Urothelium cell line (cell line): ENCODE results near the gene ZFP82.
A peak's percentile ranks its signal among the peaks of the same experiment; 100 is the strongest.

Experiments
- DNase-seq: peaks from one replicate; pipeline ENCODE4 v3.0.0; 2011; ENCODE audit warnings: low spot score, mixed read lengths
- FAIRE-seq: peaks from 2 replicates; lab custom pipeline; 2011; peaks lifted over from hg19 to GRCh38; lab: Jason Lieb, UNC

The ZFP82 gene

DNA sequence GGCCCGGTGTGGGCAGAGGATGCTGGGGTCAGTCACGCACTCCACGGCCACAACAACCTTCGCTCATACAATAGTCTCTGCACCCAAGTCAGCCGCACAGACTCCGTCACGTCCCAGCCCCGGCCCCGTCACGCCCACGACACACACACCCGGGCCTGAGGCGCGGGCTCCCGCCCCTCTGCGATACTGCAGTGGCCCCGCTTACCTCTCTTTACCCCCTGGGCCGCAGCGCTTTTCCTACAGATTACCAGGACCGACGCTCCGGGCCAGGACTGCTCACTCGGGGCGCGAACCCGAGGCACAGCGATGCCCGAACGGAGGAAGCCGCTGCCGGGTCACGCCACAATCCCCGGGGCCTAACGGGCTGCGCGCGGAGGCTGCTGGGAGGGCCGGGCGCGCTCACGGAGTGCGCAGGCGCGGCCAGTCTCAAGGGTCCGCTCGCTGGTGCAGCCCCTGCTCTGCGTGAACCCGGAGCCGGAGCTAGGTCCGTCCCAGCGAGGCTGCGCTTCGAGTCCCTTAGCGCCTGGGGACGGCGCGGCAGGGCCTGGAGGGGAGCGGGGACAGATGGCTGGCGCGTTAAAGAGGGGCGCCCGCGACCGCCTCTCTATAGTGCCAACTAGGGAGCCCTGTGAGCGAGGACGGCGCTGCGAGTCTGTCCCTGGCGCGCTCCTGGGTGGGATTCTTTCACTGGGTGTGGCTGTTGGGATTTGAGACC, at the start of gene ZFP82:
Gene ZFP82, minus strand, starts transcription at position 358 of the 715 bp plus-strand sequence. CDS start 8,855 bp downstream, outside the sequence.
- FAIRE-seq (no peak), DNase-seq (peak; percentile 57)

DNA sequence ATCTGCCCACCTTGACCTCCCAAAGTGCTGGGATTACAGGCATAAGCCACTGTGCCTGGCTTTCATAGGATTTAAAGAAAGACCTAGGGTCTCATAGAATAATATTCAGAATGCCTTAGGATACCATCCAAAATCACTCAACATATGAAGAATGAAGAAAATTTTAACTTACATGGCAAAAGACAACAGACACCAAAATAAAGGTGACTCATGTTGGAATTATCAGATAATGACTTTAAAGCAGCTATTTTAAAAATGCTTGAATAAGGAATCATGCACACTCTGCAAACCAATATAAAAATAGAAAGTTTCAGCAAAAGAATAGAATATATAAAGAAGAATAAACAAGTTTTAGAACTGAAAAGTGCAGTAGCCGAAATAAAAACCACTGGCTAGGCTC, 41.6 kb upstream of the ZFP82 start:
- no peak for FAIRE-seq
- no peak for DNase-seq

GRCh38 chr19:36456831-36457230, 38.4 kb upstream of the ZFP82 start:
- FAIRE-seq (no peak), DNase-seq (no peak)

GRCh38 chr19:36449059-36449670, 30.7 kb upstream of the ZFP82 start:
- FAIRE-seq (no peak), DNase-seq (peak; percentile 26)

- DNase-seq (no peak), FAIRE-seq (no peak)
These were observed 22.9 kb upstream of the ZFP82 start for GRCh38 chr19:36441339-36441738.

DNA sequence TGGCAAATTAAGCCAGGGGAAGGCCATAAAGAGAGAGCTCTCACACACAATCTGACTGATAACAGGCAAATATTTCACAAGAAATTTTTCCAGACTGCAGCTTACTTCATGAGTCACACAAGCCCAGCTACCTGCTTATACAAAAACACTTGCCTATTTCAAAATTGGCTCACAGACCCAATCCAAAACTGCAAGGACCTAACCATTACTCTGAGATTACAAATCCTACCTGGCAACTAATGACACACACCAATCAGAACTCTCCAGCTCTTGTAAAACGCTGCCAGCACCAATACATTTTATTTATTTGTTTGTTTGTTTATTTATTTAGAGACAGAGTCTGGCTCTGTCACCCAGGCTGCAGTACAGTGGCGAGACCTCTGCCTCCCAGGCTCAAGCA, 18.1 kb upstream of the ZFP82 start:
- DNase-seq (peak; percentile 31), FAIRE-seq (no peak)

- DNase-seq (no peak), FAIRE-seq (no peak)
These were observed 5.5 kb upstream of the ZFP82 start for GRCh38 chr19:36423925-36424324.

- FAIRE-seq (no peak), DNase-seq (no peak)
These were observed 3.5 kb upstream of the ZFP82 start for GRCh38 chr19:36421749-36422481.

DNA sequence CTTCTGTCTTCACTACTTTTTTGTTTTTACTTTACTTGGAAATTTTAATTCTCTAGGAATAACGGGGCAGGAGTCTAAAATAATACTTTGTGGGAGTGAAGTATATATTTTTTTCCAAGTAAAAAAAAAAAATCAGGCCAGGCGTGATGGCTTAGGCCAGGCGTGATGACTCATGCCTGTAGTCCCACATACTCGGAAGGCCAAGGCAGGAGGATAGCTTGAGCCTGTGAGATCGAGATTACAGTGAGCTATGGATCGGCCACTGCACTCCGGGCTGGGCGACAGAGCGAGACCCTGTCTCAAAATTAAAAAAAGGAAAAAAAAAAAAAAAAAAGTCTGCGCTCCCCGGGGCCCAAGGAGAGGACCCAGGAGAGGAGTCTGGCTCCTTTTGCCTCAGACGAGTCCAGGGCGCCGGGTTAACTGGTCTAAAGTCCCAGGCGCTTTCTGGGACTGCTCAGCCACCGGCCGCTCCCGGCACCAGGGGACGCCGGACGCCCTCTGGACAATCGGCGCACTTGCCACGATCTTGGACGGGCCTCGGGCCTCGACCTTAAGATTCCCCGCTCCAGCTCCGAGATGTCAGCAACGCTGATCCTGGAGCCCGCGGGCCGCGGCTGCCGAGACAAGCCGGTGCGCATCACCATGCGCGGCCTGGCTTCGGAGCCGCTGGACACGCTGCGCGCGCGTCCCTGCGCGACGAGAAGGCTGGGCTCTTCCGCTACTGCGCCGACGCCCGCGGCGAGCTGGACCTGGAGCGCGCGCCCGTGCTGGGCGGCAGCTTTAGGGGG, 2.7 kb upstream of the ZFP82 start:
- DNase-seq, result no peak
- FAIRE-seq, result no peak

GRCh38 chr19:36417752-36418286, 625 bp downstream of the ZFP82 start:
- peak; percentile 20 for FAIRE-seq
- DNase-seq, result no peak

DNA sequence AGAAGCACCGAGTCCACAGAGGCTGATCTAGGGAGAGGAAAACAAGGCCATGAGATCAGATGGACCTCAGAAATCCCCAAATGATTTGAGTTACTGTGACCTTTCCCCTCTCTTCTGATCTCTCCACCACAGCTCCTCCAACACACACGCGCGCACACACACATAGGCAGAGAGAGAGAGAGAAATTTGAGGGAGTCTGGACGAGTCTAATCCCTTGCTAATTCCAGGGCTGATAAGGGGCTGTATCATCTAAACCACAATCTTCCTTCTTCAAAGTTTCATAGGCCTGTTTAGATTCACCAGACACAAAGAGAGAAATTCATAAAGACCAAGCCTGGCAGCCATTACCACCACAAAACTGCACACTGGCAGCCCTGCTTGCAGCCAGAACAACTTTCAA, 8.6 kb downstream of the ZFP82 start:
- DNase-seq (no peak), FAIRE-seq (no peak)

DNA sequence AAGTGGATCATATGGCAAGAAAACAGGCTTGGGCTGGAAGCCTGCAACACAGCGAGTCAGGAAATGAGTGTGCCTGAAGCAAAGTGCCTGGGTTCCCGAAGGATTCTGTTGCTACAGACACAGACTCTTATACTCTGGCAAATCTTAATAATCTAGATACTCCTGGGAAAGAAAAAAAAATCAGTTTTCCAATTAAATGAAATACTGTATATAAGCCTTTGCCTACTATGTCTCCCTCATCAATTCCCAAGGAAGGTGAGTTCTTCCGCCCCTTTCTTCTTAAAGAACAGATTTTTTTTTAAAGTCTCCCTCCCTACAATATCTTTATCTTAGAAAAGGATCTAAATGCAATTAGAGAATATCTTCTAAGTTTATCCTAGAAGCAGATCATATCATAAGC, 10.3 kb downstream of the ZFP82 start:
- DNase-seq, result no peak
- FAIRE-seq, result no peak

GRCh38 chr19:36404498-36404897, 13.9 kb downstream of the ZFP82 start:
- FAIRE-seq, result no peak
- no peak for DNase-seq

- no peak for DNase-seq
- FAIRE-seq, result no peak
These were observed 17.0 kb downstream of the ZFP82 start for GRCh38 chr19:36401475-36401874.

- FAIRE-seq (no peak), DNase-seq (no peak)
These were observed 19.9 kb downstream of the ZFP82 start for GRCh38 chr19:36398571-36398970.

- DNase-seq, result no peak
- FAIRE-seq, result no peak
These were observed 25.3 kb downstream of the ZFP82 start for GRCh38 chr19:36392916-36393673.

GRCh38 chr19:36379510-36379819, 39.0 kb downstream of the ZFP82 start:
- FAIRE-seq, result no peak
- no peak for DNase-seq

GRCh38 chr19:36378625-36379509, 39.6 kb downstream of the ZFP82 start, which contains the start of gene ZFP14:
TSS of gene ZFP14 (minus strand) at chr19:36379201. CDS start at chr19:36367892, 11,309 bp downstream.
- DNase-seq (peak; percentile 99), FAIRE-seq (peak; percentile 73)

DNA sequence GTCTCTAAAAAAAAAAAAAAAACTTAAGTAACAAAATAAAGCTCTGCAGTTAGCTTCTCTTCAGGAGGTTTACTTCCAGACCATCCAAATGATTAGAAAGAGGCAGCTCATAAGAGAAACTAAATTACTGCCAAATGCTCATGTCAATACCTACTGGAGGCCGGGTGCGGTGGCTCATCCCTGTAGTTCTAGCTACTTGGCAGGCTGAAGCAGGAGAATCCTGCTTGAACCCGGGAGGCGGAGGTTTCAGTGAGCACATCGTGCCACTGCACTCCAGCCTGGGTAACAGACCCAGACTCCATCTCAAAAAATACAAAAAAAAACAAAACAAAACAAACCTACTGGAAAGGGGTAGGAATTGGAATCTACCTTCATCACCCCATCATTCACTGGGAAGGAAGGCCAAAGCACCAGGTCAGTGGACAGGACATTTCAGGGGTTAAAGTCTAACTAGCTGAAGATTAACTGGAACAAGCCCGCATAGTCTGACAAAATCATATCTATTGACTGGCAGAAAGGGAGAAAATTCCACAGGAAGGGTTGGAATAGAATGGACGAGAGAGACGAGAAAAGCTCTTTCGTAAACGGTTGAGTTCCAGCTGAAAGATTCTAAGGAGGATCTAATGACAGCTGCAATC, 40.8 kb downstream of the ZFP82 start:
- FAIRE-seq, result no peak
- no peak for DNase-seq
